GM21528 (cell line): ENCODE data around the gene KANTR.

ENCODE experiments used
- ATAC-seq: cut with Tn5 transposase; IDR thresholded peaks from one replicate; pipeline ENCODE4 v1.9.1; 2021; ENCODE audit warnings: mild to moderate bottlenecking, moderate library complexity; ENCODE audit not compliant: unreplicated experiment, low FRiP score

Gene KANTR

DNA sequence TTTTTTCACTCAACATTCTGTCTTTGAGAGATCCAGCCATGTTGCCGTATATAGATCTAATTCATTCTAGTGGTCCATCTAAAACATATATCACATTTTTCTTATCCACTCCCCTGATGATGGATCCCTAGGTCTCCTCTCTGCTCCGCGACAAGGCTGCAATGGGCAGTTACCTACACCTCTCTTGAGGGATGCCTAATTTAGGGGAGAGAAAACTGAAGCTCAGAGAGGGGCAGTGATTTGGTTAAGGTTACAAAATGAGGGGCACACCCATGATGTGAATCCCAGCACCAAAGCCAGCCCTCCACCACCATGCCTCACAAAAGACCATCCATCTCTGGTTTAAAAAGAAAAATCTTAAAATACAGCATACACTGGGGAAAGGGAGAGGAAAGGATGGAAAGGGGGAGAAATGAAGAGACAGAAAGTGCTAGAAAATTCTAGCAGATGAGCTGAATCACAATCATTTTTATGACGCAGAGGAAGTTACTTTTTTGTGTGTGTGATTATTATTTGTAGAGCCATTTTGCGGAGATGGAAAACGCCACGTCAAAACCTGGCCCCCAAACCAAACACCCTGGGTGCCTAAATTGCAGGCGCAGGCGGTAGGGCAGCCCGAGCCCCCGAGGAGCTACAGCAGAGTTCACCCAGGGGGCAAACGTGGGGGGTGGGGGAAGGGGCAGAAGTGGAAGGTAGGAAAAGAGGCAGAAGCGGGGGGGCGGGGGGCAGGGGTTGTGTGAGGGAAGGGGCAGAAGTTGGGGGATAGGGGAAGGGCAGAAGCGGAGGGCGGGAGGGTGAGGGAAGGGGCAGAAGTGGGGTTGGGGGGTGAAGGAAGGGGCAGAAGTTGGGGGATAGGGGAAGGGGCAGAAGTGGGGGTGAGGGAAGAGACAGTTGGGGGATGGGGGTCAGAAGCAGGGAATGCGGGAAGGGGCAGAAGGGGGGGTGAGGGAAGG lies 13.0 kb upstream of the KANTR start:
- no peak for ATAC-seq

DNA sequence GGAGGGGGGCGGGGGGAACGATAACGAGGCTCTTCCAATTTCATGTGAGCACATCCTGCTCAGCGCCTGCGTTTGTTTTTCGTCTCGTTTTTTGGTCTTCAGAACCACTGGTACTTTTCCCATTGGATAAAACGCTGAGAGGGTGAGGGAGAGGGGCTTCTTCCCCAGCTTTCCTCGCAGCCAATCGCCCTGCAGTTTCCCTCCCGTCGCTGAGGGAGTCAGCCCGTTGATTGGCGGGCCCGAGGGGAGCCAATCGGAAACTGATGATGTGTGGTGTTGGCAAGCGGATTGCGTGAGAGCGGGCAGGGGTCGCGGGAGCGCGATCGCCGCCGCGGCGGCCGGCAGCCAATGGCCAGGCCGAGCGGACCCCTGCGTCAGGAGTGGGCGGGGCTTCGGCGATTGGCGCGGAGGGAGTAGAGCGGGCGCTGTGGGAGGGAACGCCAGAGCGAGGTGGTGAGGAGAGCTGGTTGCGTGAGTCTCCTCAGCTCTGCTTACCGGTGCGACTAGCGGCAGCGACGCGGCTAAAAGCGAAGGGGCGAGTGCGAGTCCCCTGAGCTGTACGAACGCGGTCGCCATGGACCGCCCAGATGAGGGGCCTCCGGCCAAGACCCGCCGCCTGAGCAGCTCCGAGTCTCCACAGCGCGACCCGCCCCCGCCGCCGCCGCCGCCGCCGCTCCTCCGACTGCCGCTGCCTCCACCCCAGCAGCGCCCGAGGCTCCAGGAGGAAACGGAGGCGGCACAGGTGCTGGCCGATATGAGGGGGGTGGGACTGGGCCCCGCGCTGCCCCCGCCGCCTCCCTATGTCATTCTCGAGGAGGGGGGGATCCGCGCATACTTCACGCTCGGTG lies 11.8 kb upstream of the KANTR start, which contains the start of gene TSPYL2:
TSS of gene TSPYL2 (plus strand) at position 443 of the 848 bp plus-strand sequence. CDS start at position 575, 132 bp downstream.
- ATAC-seq: peak; percentile 93

DNA sequence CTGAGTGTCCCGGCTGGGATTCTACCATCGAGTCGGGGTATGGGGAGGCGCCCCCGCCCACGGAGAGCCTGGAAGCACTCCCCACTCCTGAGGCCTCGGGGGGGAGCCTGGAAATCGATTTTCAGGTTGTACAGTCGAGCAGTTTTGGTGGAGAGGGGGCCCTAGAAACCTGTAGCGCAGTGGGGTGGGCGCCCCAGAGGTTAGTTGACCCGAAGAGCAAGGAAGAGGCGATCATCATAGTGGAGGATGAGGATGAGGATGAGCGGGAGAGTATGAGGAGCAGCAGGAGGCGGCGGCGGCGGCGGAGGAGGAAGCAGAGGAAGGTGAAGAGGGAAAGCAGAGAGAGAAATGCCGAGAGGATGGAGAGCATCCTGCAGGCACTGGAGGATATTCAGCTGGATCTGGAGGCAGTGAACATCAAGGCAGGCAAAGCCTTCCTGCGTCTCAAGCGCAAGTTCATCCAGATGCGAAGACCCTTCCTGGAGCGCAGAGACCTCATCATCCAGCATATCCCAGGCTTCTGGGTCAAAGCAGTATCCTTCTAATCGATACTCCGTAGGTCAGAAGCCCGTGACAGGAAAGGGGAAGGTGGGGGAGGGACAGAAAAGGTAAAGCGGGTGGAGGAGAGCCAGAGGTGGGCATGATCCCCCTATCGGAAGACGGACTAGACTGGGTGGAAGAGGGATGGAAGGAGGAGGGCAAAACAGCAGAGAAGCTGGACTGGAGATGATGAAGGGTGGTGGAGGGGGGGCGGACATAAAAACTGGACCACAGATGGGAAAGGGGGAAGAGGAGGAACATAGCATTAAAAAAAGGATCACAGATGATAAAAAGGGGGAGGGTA lies 10.9 kb upstream of the KANTR start:
- no peak for ATAC-seq

DNA sequence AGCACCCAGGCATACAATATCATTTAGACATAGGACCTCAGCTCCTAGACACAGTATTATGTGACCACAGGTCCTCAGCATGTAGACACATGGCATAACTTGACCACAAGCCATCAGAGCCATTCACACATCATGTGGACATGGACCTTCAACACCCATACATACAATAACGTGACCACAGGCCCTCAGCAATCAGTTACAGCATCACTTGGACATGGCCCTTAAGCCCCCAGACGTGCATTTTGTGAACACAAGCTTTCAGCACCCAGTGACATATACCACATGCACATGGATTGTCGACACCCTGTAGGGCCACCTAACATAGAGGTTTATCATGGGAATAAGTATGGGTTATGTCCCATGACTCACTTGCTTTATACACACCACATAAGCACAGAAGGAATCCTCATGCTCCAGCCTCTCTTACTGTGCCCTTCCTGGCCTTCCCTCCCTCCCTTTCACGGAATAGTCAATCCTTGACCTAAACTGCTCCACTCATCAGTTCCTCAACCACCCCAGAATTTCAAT lies 9.8 kb upstream of the KANTR start:
- ATAC-seq: no peak

DNA sequence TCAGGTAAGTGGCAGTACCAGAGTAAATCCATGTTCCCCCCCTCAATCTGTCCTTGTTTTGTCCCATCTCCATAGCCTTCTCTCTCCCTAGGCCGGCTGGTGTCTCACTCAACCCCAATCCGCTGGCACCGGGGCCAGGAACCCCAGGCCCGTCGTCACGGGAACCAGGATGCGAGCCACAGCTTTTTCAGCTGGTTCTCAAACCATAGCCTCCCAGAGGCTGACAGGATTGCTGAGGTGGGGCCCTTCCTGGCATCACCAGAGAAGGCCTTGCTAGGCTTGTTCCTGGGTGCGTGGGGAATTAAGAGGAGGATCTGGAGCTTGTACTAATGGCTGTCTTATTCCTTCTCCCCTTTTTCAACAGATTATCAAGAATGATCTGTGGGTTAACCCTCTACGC lies 9.1 kb upstream of the KANTR start:
- ATAC-seq: no peak

DNA sequence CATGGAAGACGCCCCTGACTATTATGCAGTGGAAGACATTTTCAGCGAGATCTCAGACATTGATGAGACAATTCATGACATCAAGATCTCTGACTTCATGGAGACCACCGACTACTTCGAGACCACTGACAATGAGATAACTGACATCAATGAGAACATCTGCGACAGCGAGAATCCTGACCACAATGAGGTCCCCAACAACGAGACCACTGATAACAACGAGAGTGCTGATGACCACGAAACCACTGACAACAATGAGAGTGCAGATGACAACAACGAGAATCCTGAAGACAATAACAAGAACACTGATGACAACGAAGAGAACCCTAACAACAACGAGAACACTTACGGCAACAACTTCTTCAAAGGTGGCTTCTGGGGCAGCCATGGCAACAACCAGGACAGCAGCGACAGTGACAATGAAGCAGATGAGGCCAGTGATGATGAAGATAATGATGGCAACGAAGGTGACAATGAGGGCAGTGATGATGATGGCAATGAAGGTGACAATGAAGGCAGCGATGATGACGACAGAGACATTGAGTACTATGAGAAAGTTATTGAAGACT lies 8.2 kb upstream of the KANTR start:
- no peak for ATAC-seq

DNA sequence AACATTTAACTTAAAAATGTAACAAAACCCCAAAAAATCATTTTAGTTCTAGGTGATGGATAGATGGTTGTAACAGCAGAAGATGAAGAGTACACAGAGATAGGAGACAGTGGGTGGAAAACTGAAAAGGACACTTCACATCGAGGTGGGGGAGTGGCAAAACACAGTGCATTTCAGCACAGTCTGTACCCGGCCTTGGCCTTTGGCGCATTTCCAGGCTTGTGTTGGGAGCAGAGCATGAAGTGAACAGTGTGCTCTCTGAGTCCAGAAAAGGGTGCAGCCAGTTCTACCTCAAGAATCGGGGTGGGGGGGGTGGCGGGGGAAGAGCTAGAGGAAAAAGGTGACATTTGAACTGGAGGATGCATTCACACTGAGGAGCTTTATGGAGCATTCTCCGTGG lies 7.5 kb upstream of the KANTR start:
- ATAC-seq: no peak

DNA sequence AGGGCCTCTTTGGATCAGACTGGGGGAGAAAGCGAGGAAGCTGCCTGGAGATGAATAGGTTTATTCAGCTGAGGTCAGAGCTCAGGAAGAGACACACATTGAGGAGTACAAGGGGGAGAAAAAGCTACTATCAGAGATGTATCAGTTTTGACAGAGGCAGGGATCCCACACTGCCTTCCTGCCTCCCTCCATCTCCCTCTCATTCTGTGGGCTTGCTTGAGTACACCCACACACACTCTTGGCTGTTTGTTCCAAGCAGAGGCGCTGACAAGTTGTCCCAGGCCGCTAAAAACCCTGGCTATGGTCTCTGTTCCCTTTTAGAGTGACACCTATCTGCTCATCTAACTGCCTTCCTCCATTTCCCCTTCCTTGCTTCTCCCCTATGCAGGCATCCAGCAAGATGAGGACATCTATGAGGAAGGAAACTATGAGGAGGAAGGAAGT lies 6.5 kb upstream of the KANTR start:
- ATAC-seq: no peak

DNA sequence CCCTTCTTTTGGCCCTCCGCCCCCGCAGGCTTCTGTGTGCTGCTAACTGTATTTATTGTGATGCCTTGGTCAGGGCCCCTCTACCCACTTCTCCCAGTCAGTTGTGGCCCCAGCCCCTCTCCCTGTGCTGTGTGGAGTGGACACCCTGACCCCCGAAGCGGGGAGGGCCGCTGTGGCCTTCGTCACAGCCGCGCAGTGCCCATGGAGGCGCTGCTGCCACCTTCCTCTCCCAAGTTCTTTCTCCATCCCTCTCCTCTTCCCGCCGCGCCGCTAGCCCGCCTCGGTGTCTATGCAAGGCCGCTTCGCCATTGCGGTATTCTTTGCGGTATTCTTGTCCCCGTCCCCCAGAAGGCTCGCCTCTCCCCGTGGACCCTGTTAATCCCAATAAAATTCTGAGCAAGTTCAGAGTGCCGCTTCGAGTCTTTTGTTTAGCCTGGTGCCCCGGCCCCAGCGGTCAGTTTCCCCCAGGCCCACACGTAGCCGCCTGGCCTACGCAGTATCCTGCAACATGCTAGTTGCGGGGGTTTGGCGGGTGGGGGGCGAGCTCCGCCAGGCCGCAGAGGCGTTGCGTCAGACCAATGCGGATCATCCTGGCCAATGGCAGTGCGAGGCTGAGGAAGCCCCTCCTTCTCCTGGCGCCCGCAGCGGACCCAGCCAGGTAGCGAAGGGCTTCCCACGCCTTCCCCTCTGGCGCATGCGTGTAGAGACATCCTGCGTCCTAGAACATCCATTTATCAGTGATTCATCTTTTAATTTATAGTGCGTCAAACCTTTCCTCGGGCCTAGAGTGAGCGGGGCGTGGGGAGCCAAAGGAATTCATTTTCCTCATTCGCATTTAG lies 5.6 kb upstream of the KANTR start:
- ATAC-seq: no peak

DNA sequence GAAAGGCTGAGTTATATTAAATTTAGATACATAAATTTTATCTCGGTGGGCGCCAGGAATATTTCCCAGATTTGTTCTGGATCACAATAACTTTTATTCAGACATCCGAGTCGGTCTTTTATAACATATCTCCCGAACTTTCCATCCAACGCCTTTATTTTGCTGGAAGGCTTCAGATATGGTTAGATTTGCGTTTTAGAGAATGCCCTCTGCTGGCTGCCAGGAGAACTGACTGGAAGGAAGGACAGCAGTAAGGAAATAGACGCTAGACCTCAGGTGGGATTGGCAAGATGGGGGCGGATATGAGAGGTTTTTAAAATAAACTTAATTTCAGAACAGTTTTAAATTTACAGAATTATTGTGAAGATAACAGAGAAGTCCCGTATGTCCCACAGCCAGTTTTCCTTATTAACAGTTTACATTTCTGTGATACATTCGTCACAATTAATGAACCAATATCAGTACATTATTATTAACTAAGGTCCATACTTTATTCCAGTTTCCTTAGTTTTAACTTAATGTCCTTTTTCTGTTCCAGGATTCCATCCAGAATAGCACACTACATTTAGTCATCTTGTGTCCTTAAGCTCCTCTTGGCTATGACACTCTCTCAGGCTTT lies 4.6 kb upstream of the KANTR start:
- ATAC-seq: no peak

DNA sequence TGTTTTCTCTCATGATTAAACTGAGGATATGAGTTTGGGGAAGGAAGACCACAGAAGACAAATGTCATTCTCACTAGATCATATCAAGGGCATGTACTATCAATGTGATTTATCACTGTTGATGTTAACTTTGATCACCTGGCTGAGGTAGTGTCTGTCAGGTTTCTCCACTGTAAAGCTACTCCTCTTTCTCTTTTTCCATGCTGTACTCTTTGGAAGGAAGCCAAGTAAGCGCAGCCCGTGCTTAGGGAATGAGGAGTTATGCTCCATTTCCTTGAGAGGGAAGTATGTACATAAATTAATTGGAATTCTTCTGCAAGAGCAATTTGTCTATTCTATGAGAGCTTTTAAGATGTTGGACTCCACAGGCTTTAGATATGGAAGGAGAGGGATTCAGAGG lies 4.0 kb upstream of the KANTR start:
- ATAC-seq: no peak

DNA sequence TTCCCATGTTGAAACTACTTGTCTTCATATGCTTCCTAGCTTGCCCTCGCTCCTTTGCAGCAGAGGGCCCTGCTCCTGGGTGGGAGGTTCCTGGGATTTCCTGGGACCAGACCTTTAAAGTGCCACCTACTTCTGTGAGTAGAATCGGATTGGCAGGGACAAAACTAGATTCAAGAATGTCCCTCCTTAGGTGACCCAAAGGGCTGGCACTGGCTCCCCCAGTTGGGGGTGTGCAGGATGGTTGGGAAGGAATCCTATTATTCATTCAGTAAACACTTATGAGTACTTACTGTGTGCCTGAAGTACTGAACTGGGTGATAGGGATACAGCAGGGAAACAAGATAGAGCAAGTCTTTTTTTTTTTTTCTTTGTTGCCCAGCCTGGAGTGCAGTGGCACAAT lies 2.6 kb upstream of the KANTR start:
- ATAC-seq: no peak

DNA sequence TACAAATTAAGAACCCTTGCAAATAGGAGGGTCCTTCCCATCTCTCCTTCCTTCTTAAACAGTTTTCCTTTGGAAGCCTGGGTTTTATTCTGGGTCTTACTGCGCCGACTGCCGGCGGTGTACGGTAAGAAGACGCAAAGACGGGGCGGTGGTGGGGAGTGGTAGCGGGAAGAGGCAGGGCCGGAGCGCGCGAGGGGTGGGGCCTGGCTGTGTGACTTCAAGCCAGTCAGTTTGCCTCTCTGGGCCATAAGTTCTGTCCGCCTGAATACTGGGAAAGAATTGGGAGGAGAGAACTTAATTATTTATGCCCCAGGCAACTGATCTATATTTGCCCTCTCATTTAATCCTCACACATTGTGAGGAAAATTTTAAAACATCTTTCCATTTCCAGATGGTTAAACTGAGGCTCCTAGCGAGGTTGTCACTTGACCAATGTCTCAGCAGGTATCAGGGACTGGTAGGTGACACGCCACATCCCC lies 726 bp upstream of the KANTR start:
- peak; percentile 53 for ATAC-seq

DNA sequence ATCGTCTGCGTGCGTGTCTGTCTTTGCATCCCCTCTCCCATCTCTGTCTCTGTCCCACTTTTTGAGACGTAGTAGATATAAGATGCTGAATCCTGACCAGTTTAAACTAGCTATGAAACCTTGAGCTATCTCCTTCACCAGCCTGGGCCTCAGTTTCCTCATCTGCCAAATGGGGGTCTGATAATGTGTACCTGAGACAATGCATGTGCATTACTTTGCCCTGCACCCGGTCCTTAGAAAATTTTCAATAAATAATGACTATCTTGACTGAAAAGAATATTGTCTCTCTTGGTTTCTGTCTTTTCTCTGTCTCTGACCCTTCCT lies 602 bp downstream of the KANTR start:
- no peak for ATAC-seq

DNA sequence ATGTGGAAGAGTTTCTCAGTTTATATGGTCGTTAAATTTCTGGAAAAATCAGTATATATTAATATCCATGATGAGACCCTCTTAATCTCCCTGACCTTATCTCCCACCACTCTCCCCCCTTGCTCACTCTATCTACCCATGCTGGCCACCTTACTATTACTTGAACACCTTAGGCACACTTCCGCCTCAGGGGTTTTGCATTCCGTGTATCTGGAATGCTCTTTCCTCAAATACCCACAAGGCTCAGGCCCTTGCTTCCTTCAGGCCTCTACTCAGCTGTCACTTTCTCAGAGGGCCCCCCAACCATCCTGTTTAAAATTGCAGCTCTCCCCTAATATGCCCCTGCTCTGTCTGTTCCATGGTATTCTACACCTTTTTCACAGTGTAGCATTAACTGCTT lies 1.9 kb downstream of the KANTR start:
- ATAC-seq: no peak

DNA sequence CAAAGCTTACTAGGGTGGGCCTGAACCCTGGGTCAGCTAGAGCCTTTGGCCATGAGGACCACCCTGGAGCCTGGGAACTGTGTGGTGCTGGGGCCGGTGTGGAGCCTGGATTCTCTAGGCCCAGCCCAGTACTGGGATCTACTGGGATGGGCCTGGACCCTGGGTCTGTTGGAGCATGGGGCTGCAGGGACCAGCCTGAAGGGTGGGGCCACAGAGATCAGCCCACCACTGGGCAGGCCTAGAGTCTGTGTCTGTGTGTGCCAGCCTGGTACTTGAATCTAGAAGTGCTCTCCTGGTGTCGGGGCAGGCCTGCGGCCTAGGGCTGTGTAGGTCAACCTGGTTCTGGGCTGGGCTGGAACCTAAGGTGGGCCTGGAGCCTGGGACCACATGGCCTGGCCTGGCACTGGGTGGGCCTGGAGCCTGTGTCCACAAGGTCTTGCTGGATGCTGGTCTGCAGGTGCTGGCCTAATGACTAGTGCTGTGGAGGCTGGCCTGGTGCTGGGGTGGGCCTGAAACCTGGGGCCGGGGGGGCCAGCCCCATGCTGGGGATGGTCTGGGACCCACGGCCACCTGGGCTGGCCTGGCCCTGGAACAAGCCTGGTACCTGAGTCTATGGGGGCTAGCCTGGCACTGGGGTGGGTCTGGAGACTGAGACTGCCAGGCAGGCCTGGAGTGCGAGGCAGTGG lies 21.1 kb downstream of the KANTR start:
- ATAC-seq: no peak

DNA sequence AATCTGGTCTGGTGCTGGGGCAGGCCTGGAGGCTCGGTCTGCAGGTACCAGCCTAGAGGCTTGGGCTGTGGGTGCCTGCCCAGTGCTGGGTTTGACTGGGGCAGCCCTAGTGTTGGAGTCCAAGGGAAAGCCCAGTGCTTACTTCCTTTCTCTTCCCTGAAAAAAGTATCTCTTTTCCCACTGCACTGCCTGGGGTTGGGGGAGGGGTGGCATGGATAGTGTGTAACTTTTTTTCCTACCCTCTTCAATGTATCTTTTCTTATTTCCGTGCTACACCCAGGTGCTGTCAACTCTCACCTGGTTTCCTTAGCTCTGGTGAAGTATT lies 21.6 kb downstream of the KANTR start:
- ATAC-seq: no peak

DNA sequence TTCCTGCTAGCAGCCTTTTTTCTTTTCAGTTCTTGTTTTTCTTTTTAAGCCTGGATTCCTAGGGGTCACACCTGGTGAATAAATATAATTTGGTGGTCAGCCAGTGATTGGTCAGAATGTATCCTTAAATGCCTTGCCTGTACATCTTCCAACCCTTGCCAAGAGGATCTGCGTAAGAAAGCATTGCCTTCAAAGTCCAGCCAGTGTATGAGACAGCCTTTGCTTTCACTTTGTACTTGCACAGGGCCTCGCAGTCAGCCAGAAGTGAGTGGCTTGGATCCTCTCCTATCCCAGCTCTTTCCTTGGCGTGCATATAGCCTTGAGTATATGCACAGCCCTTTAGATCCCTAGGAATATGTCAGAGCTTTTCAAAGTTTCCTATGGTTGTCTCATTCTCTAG lies 22.2 kb downstream of the KANTR start:
- ATAC-seq: no peak
